GM18499 (cell line): Measurements from ENCODE around the gene IL24.
"Not testable (repeated sequence)": the region's sequence is repeated elsewhere in the genome, so short reads cannot be mapped to it uniquely, and the experiment has no call there.

Experiments
- ATAC-seq: cut with Tn5 transposase; IDR thresholded peaks from one replicate; pipeline ENCODE4 v1.9.1; 2021; ENCODE audit warnings: moderate number of reproducible peaks; ENCODE audit not compliant: insufficient read depth, unreplicated experiment

Gene IL24

GRCh38 chr1:206922524-206922923 lies 25.3 kb downstream of the IL24 start:
- ATAC-seq, result no peak

- ATAC-seq, result no peak
Measured at GRCh38 chr1:206923009-206923960, 26.0 kb downstream of the IL24 start.

- not testable (repeated sequence) for ATAC-seq
Measured at GRCh38 chr1:206923961-206924557, 26.8 kb downstream of the IL24 start.

- peak; percentile 8 for ATAC-seq
Measured at GRCh38 chr1:206924592-206925105, 27.4 kb downstream of the IL24 start.

- ATAC-seq, result peak; percentile 46
Measured at GRCh38 chr1:206925106-206925736, 28.0 kb downstream of the IL24 start.

- no peak for ATAC-seq
Measured at GRCh38 chr1:206926286-206926685, 29.0 kb downstream of the IL24 start.

- ATAC-seq, result no peak
Measured at GRCh38 chr1:206929524-206929923, 32.3 kb downstream of the IL24 start.

- ATAC-seq, result peak; percentile 56
Measured at GRCh38 chr1:206930210-206930798, 33.1 kb downstream of the IL24 start.

- ATAC-seq, result no peak
Measured at GRCh38 chr1:206931709-206932108, 34.5 kb downstream of the IL24 start.

GRCh38 chr1:206932177-206932576 lies 34.9 kb downstream of the IL24 start:
- no peak for ATAC-seq

GRCh38 chr1:206933333-206933945 lies 36.2 kb downstream of the IL24 start:
- ATAC-seq, result no peak

- no peak for ATAC-seq
Measured at GRCh38 chr1:206935491-206936067, 38.3 kb downstream of the IL24 start.

GRCh38 chr1:206937425-206937824 lies 40.2 kb downstream of the IL24 start:
- ATAC-seq, result no peak

GRCh38 chr1:206939131-206939530 lies 41.9 kb downstream of the IL24 start:
- ATAC-seq, result no peak

GRCh38 chr1:206939841-206940587 lies 42.8 kb downstream of the IL24 start:
- no peak for ATAC-seq

- ATAC-seq, result no peak
Measured at GRCh38 chr1:206940588-206940936, 43.3 kb downstream of the IL24 start.

- no peak for ATAC-seq
Measured at GRCh38 chr1:206941766-206942418, 44.6 kb downstream of the IL24 start.

- no peak for ATAC-seq
Measured at GRCh38 chr1:206944703-206945102, 47.5 kb downstream of the IL24 start.

- ATAC-seq, result no peak
Measured at GRCh38 chr1:206945779-206946178, 48.5 kb downstream of the IL24 start.
